Measurements from ENCODE around the gene SIRT2.

DNA sequence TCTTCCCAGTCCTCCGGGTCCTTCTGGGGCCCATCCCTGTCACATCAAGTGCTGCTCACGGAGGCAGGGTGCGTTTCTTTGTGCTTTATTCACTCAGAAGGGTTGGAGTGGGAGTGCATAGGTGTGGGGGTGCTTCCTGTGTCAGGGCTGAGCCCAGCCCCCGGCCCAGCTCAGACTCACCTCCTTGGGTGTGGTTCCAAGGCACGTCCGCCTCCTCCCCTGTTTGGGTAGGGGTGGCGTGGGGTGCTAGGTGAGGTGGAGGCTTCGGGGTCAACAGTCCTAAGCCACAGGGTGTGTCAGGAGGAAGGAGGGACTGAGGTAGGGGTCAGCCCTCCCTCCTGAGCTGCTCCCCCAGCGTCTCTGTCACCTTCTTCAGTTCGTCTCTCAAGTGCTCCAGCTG is 9.5 kb upstream of the SIRT2 start:
- TF ChIP-seq EZH2 (IDR thresholded peaks at IDR 0.05; ENCODE audit: insufficient read depth, poor library complexity, severe bottlenecking) (no peak), EZH2phosphoT487 (IDR thresholded peaks at IDR 0.05; ENCODE audit: insufficient read depth, low read depth) (no peak)

Measured in GM23248 (cell line).